ENCODE measurements around the gene DISC1.
"Not testable (repeated sequence)": the region's sequence is repeated elsewhere in the genome, so short reads cannot be mapped to it uniquely, and the experiment has no call there.

Gene DISC1

DNA sequence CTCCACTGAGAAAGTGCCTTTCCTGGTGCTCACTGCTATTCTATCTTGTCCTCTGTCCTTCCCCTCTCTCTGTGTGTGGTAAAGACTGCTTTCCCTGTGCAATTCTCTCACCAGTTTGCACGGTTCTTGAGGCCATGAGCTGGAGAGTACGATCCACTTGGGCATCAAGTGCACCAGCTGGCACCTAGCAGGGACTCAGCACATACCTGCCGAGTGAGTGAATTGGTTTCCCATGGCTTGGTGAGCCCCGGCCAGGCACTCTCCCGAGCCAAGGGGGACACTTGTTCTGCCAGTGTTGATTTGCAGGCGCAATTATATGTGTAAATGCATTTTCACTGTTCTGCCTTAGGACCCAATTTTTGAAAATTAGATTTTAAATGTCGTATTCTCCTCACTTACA is 313.5 kb downstream of the DISC1 start:
- DNase-seq = no peak

DNA sequence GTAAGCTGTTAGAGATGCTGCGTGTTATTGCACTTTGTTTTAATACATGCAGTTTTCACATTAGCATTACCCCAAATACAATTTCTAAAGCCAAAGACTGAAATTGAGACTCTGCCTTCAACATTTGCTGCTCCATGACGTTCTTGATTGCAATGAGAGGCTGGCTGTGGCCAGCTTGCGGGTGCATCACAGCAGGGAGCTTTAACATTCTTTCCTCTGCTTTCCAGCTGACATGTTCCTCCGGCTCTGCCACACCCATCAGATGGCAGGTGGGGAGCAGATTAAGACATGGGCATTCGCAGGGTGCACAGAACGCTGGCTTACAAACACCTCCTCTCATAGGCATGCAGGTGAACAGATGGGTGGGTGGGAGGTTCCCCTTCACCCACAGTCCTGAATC is 314.1 kb downstream of the DISC1 start:
- no peak for DNase-seq

DNA sequence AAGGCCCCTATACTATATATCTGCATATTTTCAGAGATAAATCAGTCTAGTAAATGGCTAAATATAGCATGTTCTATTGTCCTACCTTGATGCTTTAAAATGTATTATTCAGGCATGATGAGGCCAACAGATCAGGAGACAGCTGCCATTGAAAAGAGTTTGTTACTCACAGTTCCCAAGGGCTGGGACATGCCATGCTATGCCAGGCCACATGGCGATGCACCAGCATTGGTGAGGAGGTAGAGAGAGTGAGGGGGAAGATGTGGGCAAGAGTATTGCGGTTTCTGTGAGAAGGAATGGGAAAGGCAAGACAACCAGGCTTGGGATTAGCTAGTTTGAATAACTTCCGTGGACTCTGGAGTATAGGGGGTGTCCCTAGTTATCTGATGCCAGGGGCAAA is 316.5 kb downstream of the DISC1 start:
- DNase-seq = no peak

DNA sequence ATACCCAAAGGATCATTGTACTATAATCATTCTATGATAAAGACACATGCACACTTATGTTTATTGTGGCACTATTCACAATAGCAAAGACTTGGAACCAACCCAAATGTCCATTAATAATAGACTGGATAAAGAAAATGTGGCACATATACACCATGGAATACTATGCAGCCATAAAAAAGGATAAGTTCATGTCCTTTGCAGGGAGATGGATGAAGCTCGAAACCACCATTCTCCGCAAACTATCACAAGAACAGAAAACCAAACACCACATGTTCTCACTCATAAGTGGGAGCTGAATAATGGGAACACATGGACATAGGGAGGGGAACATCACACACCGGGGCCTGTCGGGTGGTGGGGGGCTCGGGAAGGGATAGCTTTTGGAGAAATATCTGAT is 321.5 kb downstream of the DISC1 start:
- DNase-seq = not testable (repeated sequence)

- no peak for DNase-seq
Measured at GRCh38 chr1:231949277-231950091, 322.9 kb downstream of the DISC1 start.

GRCh38 chr1:231950331-231951128 is 323.9 kb downstream of the DISC1 start:
- DNase-seq = no peak

DNA sequence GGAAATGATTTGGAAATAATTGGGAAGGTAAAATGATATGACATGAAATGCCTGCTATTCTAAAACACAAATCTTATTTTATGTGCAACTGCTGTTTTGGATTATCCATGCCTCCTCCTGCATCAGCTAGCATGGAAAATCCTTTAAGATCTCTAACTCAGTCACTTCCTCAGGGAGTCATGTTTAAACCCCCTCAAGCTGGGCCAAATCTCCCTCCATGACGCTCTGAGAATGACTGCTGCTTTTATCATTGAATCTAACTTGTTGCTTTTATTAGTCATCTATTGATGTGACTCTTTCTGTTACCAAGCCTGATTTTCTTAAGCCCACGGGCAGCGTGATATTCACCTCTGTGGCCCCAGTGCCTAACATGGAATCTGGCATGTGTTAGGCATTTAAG is 324.8 kb downstream of the DISC1 start:
- no peak for DNase-seq

- no peak for DNase-seq
Measured at GRCh38 chr1:231952154-231952553, 325.6 kb downstream of the DISC1 start.

DNA sequence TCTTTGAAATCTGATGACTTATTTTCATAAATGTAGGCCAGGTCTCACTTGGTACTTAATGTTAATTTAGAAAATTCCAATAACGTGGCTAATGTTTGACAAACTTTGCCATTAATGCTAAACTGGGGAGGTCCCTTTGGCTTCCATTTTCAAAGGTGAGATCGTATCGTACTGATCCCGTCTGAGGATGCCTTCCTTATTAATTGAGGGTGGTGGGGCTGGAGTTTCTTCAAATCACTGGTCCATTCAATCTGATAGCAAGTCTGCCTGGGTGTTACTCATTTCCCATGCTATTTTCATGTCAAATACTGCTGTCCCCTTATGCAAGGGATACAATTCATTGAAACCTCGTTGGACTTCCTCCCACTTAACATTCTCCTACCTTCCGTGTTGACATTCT is 327.1 kb downstream of the DISC1 start:
- no peak for DNase-seq

GRCh38 chr1:231954751-231955150 is 328.2 kb downstream of the DISC1 start:
- no peak for DNase-seq

DNA sequence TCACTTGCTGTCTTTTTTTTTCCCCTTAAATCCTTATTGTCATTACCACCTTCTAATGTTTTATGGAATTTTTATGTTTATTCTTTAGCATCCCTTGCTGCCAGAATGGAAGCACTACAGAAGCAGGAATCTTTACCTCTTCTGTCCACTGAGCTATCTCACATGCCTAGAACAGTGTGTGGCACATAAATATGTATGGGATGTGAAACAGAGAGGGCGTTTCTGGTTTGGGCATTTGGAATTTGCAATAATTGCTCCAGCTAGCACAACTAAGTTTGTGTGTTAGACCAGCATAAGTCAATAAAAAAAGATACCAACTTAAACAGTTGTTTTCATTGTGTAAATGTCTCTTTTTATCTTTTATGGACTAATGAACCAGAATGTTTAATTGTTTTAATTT is 330.8 kb downstream of the DISC1 start:
- DNase-seq = no peak

DNA sequence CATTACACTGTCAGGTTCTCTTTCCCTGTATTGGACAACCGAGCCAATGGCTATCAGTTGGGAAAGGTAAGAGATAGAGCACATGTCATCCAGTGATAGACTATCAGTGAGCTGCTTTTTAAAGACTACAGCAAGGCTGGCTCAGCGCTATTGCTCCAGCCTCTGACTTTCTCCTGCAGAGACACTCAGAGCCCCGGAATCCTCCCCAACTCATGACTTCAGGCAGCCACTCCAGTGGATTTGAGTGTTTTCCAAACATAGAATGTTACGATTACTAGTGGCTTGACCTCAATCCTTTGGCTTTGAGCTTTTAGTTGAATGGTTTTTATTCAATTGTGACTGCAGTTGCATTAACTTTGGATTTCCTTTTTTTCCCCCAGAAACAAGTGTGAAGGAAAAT is 331.9 kb downstream of the DISC1 start:
- no peak for DNase-seq

DNA sequence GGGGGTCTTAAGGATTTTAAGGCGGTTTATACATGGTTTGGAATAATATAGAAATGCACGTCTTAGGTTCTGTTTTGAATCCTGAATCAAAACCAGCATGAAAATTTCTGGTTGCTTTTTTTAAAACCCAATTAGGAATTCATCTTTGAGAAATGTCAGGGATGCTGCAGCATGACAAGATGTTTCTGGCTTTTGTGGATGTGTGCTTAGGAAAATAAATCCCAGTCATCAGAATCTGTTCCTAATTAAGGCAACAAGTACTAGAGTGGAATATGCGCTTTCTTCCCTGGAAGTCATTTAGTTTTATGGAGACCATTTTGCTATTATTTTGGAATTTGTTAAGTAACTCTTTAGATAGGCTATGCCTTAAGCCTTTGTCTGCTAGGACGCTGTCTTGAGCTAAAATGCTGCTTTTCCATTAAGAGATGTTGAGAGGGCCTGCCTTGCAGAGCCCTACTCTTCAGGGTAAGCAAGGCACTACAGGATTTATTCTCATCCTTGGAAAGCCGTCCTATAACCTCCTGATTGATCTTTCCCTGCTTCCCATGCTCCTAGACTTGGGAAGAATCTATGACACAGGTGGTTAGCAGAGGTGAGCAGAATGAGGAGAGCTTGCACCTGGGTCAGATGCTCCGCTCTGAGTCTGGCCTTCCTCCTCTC is 332.8 kb downstream of the DISC1 start:
- DNase-seq = no peak

DNA sequence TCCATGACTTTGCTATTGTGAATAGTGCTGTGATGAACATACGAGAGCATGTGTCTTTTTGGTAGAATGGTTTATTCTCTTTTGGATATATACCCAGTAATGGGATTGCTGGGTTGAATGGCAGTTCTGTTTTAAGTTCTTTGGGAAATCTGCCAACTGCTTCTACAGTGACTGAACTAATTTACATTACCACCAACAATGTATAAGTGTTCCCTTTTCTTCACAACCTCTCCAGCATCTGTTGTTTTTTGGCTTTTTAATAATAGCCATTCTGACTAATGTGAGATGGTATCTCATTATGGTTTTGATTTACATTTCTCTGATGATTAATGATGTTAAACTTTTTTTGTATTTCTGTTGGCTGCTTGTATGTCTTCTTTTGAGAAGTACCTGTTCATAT is 335.2 kb downstream of the DISC1 start:
- DNase-seq = not testable (repeated sequence)

DNA sequence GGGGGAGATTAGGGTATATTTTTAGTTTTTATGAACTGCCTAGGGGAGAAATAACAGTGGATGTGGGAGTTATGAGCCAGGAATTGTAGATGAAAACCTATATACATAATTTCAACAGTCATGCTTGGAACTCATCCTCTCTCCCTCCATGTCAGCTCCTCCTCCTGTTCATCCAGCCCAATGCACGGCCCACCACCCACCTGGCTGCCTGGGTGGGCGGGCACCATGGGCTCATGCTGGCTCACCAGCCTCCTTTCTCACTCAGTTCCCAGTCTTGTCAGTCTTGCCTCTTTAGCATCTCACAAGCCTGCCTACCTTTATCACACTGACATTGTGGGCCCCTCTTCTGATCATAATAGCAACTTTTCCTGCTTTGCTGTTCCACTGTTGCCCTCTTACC is 336.0 kb downstream of the DISC1 start:
- no peak for DNase-seq

DNA sequence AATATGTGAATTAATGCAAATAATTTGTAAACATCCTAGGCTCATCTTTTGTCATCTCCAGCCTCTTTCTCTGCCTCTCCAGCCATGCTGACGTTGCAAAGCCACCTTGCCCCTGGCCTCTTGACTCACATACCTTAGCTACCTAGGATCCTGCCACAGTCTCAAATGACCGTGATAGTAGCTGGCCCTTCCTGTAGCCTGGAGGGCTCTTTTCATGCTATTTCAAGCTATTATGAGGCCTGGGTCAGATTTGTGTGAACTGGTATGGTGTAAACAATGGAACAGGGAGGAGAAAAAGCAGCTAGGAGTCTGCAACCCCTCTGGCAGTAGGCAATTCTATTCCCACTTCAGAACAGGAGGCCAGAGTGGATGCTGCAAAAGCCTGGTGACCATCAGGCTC is 337.7 kb downstream of the DISC1 start:
- no peak for DNase-seq

GRCh38 chr1:231964961-231965360 is 338.4 kb downstream of the DISC1 start:
- no peak for DNase-seq

- DNase-seq = no peak
Measured at GRCh38 chr1:231965615-231966014, 339.0 kb downstream of the DISC1 start.

DNA sequence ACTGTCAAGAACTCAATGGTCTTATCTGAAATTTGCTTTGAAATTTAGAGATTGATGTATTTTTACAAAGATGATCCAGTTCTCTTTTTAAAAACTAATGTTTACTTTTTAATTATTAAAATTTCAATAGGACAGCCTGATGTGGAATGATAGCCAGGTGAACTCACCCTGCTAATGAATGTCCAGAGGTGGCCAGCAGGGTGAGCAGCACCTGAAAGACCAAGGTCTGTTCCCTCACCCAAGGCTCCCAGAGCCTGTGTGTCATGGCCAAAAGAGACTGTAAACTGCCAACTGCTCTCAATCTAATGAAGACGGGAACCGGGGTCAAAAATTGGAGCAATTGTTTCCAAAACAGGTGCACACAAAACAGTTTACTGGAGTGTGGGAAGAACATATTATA is 340.4 kb downstream of the DISC1 start:
- no peak for DNase-seq

DNA sequence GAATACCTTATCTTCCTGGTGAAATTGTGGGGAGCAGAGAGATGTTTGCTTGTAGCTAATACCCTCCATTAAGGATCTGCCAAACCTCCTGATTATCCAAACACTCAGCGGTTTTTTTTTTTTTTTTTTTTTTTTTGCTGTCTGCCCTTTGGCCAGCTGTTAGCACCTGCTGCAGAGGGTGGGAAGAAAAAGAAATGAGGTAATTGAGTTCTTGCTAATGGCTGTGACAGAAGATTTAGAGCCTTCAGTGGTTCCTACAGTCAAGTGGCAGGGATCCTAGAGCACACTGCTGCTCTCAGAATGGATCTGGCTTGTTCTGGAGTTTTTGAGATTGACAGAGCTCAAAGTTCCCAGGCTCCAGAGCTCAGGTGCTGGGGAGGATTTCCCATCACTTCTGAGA is 342.5 kb downstream of the DISC1 start:
- no peak for DNase-seq

- DNase-seq = not testable (repeated sequence)
Measured at GRCh38 chr1:231969761-231970160, 343.2 kb downstream of the DISC1 start.

DNA sequence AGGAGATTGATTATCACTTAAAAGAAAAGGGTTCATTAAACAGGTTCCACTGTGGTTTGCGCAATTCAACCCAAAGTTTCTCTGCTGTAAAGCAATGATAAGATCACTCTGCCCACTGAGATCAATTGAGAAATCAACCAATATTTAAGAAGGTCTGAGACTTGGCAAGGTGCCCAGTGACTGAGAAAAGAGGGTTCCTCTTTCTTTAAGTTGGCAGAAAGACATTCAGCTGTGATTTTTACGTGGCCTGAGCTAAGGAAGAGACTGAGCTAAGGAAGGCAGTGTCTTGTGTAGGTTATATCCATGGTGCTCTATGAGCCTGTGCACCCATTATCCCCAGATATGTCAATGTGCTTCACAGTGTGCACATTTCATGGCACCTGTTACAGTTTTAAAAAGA is 344.1 kb downstream of the DISC1 start:
- DNase-seq = no peak

- DNase-seq = no peak
Measured at GRCh38 chr1:231971397-231972110, 345.0 kb downstream of the DISC1 start.
